H9 (cell line): ENCODE results near the gene NCAPG. TPM values are rescaled to one million over a fixed set of nuclear protein-coding genes. Genes with fewer than 3 reads are reported as not detected.

Source experiments
- DNase-seq: peaks from one replicate; pipeline ENCODE4 v3.0.0-alpha.2; 2017
- H2AFZ ChIP-seq: one replicate; pipeline ENCODE4 v1.6.1; 2013; ENCODE audit warnings: mild to moderate bottlenecking, low read length, control low read depth, moderate library complexity
- H2AK5ac ChIP-seq: 2 replicates; pipeline ENCODE4 v1.6.1; 2013; ENCODE audit warnings: low read length, control low read depth, mixed read lengths; ENCODE audit not compliant: insufficient read length
- H2BK120ac ChIP-seq: one replicate; pipeline ENCODE4 v1.6.1; 2013; ENCODE audit warnings: low read depth, mild to moderate bottlenecking, low read length, control low read depth, inconsistent platforms; ENCODE audit not compliant: poor library complexity, severe bottlenecking
- H2BK12ac ChIP-seq: 2 replicates; pipeline ENCODE4 v1.6.1; 2013; ENCODE audit warnings: low read length, control low read depth, mixed read lengths, low read depth; ENCODE audit not compliant: insufficient read length
- H2BK15ac ChIP-seq: 2 replicates; pipeline ENCODE4 v1.6.1; 2013; ENCODE audit warnings: low read depth, low read length, control low read depth
- H2BK20ac ChIP-seq: one replicate; pipeline ENCODE4 v1.6.1; 2013; ENCODE audit warnings: low read depth, mild to moderate bottlenecking, low read length, control low read depth, inconsistent platforms; ENCODE audit not compliant: poor library complexity, severe bottlenecking
- H2BK5ac ChIP-seq: 2 replicates; pipeline ENCODE4 v1.6.1; 2013; ENCODE audit warnings: low read length, control low read depth, mixed read lengths; ENCODE audit not compliant: insufficient read length
- H3K14ac ChIP-seq: 2 replicates; pipeline ENCODE4 v1.6.1; 2013; ENCODE audit warnings: low read length, control low read depth; ENCODE audit not compliant: insufficient read depth
- H3K18ac ChIP-seq: 2 replicates; pipeline ENCODE4 v1.6.1; 2013; ENCODE audit warnings: low read depth, mild to moderate bottlenecking, mixed read lengths, low read length, control low read depth; ENCODE audit not compliant: insufficient read length
- H3K23ac ChIP-seq: 2 replicates; pipeline ENCODE4 v1.6.1; 2013; ENCODE audit warnings: low read length, control low read depth, mixed read lengths, low read depth; ENCODE audit not compliant: insufficient read length
- H3K23me2 ChIP-seq: 2 replicates; pipeline ENCODE4 v1.6.1; 2013; ENCODE audit warnings: low read depth, mild to moderate bottlenecking, mixed read lengths, low read length, control low read depth; ENCODE audit not compliant: insufficient read length, poor library complexity, severe bottlenecking
- H3K27ac ChIP-seq: 2 replicates; pipeline ENCODE4 v1.5.1; 2013; ENCODE audit warnings: low read length, control low read depth, mixed read lengths, low read depth; ENCODE audit not compliant: insufficient read length
- H3K27me3 ChIP-seq: 2 replicates; pipeline ENCODE4 v1.6.1; 2013; ENCODE audit warnings: low read length, control low read depth, inconsistent platforms; ENCODE audit not compliant: insufficient read depth
- H3K4ac ChIP-seq: 2 replicates; pipeline ENCODE4 v1.6.1; 2013; ENCODE audit warnings: low read depth, mild to moderate bottlenecking, control low read depth, inconsistent platforms, low read length, moderate library complexity
- H3K4me1 ChIP-seq: 2 replicates; pipeline ENCODE4 v1.6.1; 2013; ENCODE audit warnings: low read length, control low read depth, inconsistent platforms; ENCODE audit not compliant: insufficient read depth
- H3K4me2 ChIP-seq: 2 replicates; pipeline ENCODE4 v1.6.1; 2013; ENCODE audit warnings: low read length, control low read depth, mixed read lengths; ENCODE audit not compliant: insufficient read length, insufficient read depth
- H3K56ac ChIP-seq: 2 replicates; pipeline ENCODE4 v1.6.1; 2013; ENCODE audit warnings: low read depth, mild to moderate bottlenecking, mixed read lengths, low read length, control low read depth; ENCODE audit not compliant: insufficient read length
- H3K79me1 ChIP-seq: 2 replicates; pipeline ENCODE4 v1.6.1; 2013; ENCODE audit warnings: low read depth, mild to moderate bottlenecking, moderate library complexity, low read length, control low read depth, inconsistent platforms; ENCODE audit not compliant: insufficient read depth, poor library complexity, severe bottlenecking
- H3K79me2 ChIP-seq: 2 replicates; pipeline ENCODE4 v1.6.1; 2013; ENCODE audit warnings: low read length, control low read depth, inconsistent platforms; ENCODE audit not compliant: insufficient read depth
- H3K9ac ChIP-seq: 2 replicates; pipeline ENCODE4 v1.6.1; 2013; ENCODE audit warnings: low read length, control low read depth, mixed read lengths; ENCODE audit not compliant: insufficient read length; ENCODE audit errors: extremely low read depth
- H3K9me3 ChIP-seq: one replicate; pipeline ENCODE4 v1.6.1; 2013; ENCODE audit warnings: low read depth, low read length, inconsistent platforms; ENCODE audit not compliant: control insufficient read depth
- H3T11ph ChIP-seq: one replicate; pipeline ENCODE4 v1.6.1; 2013; ENCODE audit warnings: mild to moderate bottlenecking, low read length, control low read depth, inconsistent platforms
- H4K20me1 ChIP-seq: one replicate; pipeline ENCODE4 v1.6.1; 2013; ENCODE audit not compliant: control insufficient read depth, insufficient read length, insufficient read depth
- H4K5ac ChIP-seq: 2 replicates; pipeline ENCODE4 v1.6.1; 2013; ENCODE audit warnings: low read depth, mild to moderate bottlenecking, mixed read lengths, low read length, control low read depth; ENCODE audit not compliant: insufficient read length
- H4K8ac ChIP-seq: replicated peaks from 2 replicates; pipeline ENCODE4 v1.6.1; 2013; ENCODE audit warnings: low read length, control low read depth, mixed read lengths, low read depth; ENCODE audit not compliant: insufficient read length
- H4K91ac ChIP-seq: 2 replicates; pipeline ENCODE4 v1.6.1; 2013; ENCODE audit warnings: low read depth, mild to moderate bottlenecking, moderate library complexity, mixed read lengths, low read length, control low read depth; ENCODE audit not compliant: insufficient read length
- H3K27ac Mint-ChIP-seq, 3 experiments: 2 replicates in 2 of 3; 3 replicates in 1 of 3; pipeline ENCODE4 v1.8.0; 2020 to 2021; ENCODE audit warnings: mixed read lengths in 3 of 3, mild to moderate bottlenecking in 1 of 3, moderate library complexity in 1 of 3
- H3K27me3 Mint-ChIP-seq: 2 replicates; pipeline ENCODE4 v1.8.0; 2021; ENCODE audit warnings: low read depth, mild to moderate bottlenecking, moderate library complexity, mixed read lengths
- H3K36me3 Mint-ChIP-seq, 3 experiments: 2 replicates in 2 of 3; 3 replicates in 1 of 3; pipeline ENCODE4 v1.8.0; 2020 to 2021; ENCODE audit warnings: low read depth in 3 of 3, mixed read lengths in 3 of 3; ENCODE audit not compliant: insufficient read depth in 1 of 3
- H3K4me1 Mint-ChIP-seq, 2 experiments: 2 replicates each; pipeline ENCODE4 v1.8.0; 2020; ENCODE audit warnings: mixed read lengths in 2 of 2
- H3K4me3 Mint-ChIP-seq, 2 experiments: 2 replicates in 1 of 2; 3 replicates in 1 of 2; pipeline ENCODE4 v1.8.0; 2020 to 2021; ENCODE audit warnings: mild to moderate bottlenecking in 2 of 2, mixed read lengths in 2 of 2, moderate library complexity in 1 of 2
- H3K9me3 Mint-ChIP-seq, 2 experiments: 2 replicates in 1 of 2; 3 replicates in 1 of 2; pipeline ENCODE4 v1.8.0; 2020; ENCODE audit warnings: mild to moderate bottlenecking in 2 of 2, mixed read lengths in 2 of 2, moderate library complexity in 1 of 2
- WGBS: extraction: QIAGEN DNeasy Blood & Tissue Kit; methylation state at CpG from one replicate; pipeline ENCODE4 v1.1.7; 2013; ENCODE audit warnings: missing lambda C conversion rate, low lambda C conversion rate, mixed read lengths; ENCODE audit not compliant: insufficient read length; ENCODE audit errors: extremely low coverage; 5-methylcytosine and 5-hydroxymethylcytosine counted together
- total RNA-seq: library from RNA; stranded (reverse); gene quantifications from 2 replicates; pipeline ENCODE4 v1.2.1, GENCODE V29; 2021
- TF ChIP-seq, protein P1 (sequence below): fragments of 200-600 bp; sonication (generic); conservative IDR thresholded peaks from 3 replicates; pipeline ENCODE4 v1.8.0; 2021; ENCODE audit warnings: antibody characterized with exemption, mild to moderate bottlenecking

The NCAPG gene
- total RNA-seq, 1 experiment from 2014 or later: 48.8 TPM

DNA sequence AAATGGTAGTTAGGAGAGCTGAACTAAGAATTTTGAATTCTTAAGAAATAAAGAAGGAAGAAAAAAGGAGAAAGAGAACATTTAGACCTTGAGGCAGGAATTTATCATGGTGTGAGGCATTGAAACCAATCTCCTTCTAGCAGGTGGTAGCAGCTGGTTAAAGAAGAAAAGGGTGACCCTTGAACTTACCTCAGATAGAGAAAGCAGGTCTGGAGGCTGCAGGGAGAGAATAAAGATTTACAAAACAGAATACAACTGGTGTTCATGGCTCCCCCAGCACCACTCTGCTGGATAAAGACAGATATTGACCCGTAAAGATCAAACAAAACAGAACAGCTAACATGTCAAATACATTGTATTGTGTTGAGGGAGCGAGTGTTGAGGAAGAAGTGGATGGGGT, 56.0 kb downstream of the NCAPG start:
- H3K27ac Mint-ChIP-seq: no peak overlapping the region
- Histone ChIP-seq H2BK20ac (no peak overlapping the region), H4K20me1 (no peaks in the 10 kb centered on the region), H3K23ac (no peak overlapping the region), H4K8ac (no peak overlapping the region), H2BK5ac (no peak overlapping the region), H2BK15ac (no peak overlapping the region), H3K27ac (no peak overlapping the region), H3K79me2 (no peaks in the 10 kb centered on the region), H2BK12ac (no peak overlapping the region), H3K23me2 (no peaks in the 10 kb centered on the region), H3K9me3 (no peaks in the 10 kb centered on the region), H2BK120ac (no peak overlapping the region), H3T11ph (no peak overlapping the region), H3K4me1 (no peaks in the 10 kb centered on the region; the same call in 1 of the 2 replicates), H3K56ac (no peak overlapping the region), H3K14ac (no peak overlapping the region), H3K18ac (no peak overlapping the region), H3K9ac (no peak overlapping the region), H3K4me2 (no peak overlapping the region), H2AK5ac (no peak overlapping the region), H3K27me3 (no peaks in the 10 kb centered on the region), H3K79me1 (no peaks in the 10 kb centered on the region), H2AFZ (no peak overlapping the region), H4K5ac (no peak overlapping the region), H4K91ac (no peak overlapping the region), H3K4ac (no peak overlapping the region)
- H3K4me1 Mint-ChIP-seq: peaks cover 0 to 5% of the 10 kb centered on the region in 2 experiments; a peak in 2 of 4 replicates
- no peaks in the 10 kb centered on the region for H3K27me3 Mint-ChIP-seq
- TF ChIP-seq, protein P1, sequence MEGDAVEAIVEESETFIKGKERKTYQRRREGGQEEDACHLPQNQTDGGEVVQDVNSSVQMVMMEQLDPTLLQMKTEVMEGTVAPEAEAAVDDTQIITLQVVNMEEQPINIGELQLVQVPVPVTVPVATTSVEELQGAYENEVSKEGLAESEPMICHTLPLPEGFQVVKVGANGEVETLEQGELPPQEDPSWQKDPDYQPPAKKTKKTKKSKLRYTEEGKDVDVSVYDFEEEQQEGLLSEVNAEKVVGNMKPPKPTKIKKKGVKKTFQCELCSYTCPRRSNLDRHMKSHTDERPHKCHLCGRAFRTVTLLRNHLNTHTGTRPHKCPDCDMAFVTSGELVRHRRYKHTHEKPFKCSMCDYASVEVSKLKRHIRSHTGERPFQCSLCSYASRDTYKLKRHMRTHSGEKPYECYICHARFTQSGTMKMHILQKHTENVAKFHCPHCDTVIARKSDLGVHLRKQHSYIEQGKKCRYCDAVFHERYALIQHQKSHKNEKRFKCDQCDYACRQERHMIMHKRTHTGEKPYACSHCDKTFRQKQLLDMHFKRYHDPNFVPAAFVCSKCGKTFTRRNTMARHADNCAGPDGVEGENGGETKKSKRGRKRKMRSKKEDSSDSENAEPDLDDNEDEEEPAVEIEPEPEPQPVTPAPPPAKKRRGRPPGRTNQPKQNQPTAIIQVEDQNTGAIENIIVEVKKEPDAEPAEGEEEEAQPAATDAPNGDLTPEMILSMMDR: no peak
- no CpG with 5 or more reads among the region's 2 CpGs for WGBS
- H3K9me3 Mint-ChIP-seq: peaks cover 16 to 18% of the 10 kb centered on the region in 2 experiments
- H3K4me3 Mint-ChIP-seq: no peak overlapping the region
- no peak for DNase-seq
- peaks cover 17 to 25% (median 21%) of the 10 kb centered on the region in 3 experiments for H3K36me3 Mint-ChIP-seq
